ENCODE data around the gene SHISAL1. TPM values are rescaled to one million over a fixed set of nuclear protein-coding genes. Genes with fewer than 3 reads are reported as not detected.

Gene SHISAL1
- total and polyA plus RNA-seq, 4 donors: 0.12 to 0.74 (median 0.34) TPM

DNA sequence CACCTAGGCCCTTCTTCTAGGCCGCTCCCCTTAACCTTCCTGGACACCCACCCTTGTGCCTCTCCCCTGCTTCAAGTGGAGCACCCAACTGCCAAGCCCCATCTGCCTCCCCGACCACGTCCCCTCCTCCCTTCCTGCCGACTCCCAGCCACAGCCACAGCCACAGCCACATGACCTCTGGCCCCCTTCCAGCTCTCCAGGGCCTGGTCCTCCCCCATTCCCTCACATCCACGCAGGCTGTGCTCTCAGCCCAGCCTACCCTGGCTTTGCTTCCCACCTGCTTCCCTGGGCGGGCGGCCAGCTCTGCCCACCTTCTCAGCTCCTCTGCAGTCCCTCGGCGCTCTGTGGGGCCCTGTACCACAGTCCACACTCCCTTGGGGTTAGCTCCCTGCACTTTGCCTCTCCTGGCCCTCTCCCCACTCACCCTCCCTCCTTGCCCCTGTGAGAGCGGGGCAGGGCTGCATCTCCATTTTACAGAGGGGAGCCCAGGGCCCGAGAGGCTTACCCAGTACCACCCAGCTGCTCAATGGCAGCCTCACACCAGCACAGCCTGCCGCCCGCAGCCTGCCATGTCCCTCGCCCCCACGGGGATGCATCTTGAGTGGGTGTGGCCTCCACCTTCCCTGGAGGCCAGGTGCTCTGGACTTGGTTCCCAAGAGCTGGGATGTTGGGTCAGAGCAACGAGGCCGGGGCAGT lies 111.7 kb downstream of the SHISAL1 start:
- DNase-seq: no peak
- no peak overlapping the region for H3K9ac ChIP-seq (ENCODE audit: insufficient read depth in 1 of 2, low read length in 2 of 2)
- peaks cover 0 to 5% (median 0%) of the 10 kb centered on the region in 4 donors for H3K36me3 ChIP-seq (ENCODE audit: control insufficient read depth in 4 of 4, insufficient read depth in 4 of 4, low read length in 4 of 4)
- TF ChIP-seq, protein P1, sequence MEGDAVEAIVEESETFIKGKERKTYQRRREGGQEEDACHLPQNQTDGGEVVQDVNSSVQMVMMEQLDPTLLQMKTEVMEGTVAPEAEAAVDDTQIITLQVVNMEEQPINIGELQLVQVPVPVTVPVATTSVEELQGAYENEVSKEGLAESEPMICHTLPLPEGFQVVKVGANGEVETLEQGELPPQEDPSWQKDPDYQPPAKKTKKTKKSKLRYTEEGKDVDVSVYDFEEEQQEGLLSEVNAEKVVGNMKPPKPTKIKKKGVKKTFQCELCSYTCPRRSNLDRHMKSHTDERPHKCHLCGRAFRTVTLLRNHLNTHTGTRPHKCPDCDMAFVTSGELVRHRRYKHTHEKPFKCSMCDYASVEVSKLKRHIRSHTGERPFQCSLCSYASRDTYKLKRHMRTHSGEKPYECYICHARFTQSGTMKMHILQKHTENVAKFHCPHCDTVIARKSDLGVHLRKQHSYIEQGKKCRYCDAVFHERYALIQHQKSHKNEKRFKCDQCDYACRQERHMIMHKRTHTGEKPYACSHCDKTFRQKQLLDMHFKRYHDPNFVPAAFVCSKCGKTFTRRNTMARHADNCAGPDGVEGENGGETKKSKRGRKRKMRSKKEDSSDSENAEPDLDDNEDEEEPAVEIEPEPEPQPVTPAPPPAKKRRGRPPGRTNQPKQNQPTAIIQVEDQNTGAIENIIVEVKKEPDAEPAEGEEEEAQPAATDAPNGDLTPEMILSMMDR (IDR thresholded peaks at IDR 0.05; ENCODE audit: control extremely low read depth, extremely low read depth): no peak
- ATAC-seq (ENCODE audit: insufficient read depth, low FRiP score): no peak
- no peak overlapping the region for H3K27ac ChIP-seq (ENCODE audit: low read depth in 1 of 2, low read length in 1 of 2)
- 69 to 74% methylated on average over 17 of the region's 17 CpGs for WGBS, 2 donors
- no peak overlapping the region for H3K4me3 ChIP-seq
- no peaks in the 10 kb centered on the region for H3K9me3 ChIP-seq (ENCODE audit: control insufficient read depth in 4 of 4, insufficient read depth in 3 of 4, low read length in 3 of 4)
- peaks cover 0 to 4% (median 3%) of the 10 kb centered on the region in 3 donors for H3K27me3 ChIP-seq (ENCODE audit: control insufficient read depth in 3 of 3, insufficient read depth in 3 of 3, low read length in 2 of 3)
- peaks cover 0 to 12% (median 0%) of the 10 kb centered on the region in 5 donors for H3K4me1 ChIP-seq (ENCODE audit: control insufficient read depth in 5 of 5, insufficient read depth in 5 of 5, low read length in 5 of 5)

DNA sequence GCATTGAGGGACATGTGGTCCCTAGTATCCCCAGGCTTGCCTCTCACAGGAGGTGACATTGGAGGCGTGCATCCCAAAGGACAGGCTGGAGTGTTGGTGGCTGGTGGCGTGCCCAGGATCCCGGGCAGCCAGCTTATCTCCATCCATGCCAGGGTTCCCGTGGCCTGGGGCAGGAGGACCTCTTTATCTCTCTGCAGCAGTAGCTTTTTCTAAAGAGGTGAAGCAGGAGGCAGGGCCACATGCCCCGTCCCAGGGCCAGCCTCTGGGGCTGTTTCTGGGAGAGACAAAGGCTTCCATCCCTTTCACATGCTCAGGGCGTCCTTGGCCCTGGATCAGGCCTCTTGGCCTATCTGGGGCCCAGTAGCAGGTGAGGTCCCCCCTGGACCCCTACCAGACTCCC lies 112.3 kb downstream of the SHISAL1 start:
- 88 to 89% methylated on average over 6 of the region's 6 CpGs for WGBS, 2 donors
- TF ChIP-seq, protein P1 (IDR thresholded peaks at IDR 0.05; ENCODE audit: control extremely low read depth, extremely low read depth): no peak
- H3K36me3 ChIP-seq (ENCODE audit: control insufficient read depth in 4 of 4, insufficient read depth in 4 of 4, low read length in 4 of 4): peaks cover 0 to 5% (median 0%) of the 10 kb centered on the region in 4 donors
- no peak overlapping the region for H3K27ac ChIP-seq (ENCODE audit: low read depth in 1 of 2, low read length in 1 of 2)
- no peak overlapping the region for H3K4me3 ChIP-seq
- peaks cover 0 to 12% (median 0%) of the 10 kb centered on the region in 5 donors for H3K4me1 ChIP-seq (ENCODE audit: control insufficient read depth in 5 of 5, insufficient read depth in 5 of 5, low read length in 5 of 5)
- no peaks in the 10 kb centered on the region for H3K9me3 ChIP-seq (ENCODE audit: control insufficient read depth in 4 of 4, insufficient read depth in 3 of 4, low read length in 3 of 4)
- H3K27me3 ChIP-seq (ENCODE audit: control insufficient read depth in 3 of 3, insufficient read depth in 3 of 3, low read length in 2 of 3): peaks cover 0 to 4% (median 3%) of the 10 kb centered on the region in 3 donors
- ATAC-seq (ENCODE audit: insufficient read depth, low FRiP score) (no peak), DNase-seq (no peak)
- no peak overlapping the region for H3K9ac ChIP-seq (ENCODE audit: insufficient read depth in 1 of 2, low read length in 2 of 2)

DNA sequence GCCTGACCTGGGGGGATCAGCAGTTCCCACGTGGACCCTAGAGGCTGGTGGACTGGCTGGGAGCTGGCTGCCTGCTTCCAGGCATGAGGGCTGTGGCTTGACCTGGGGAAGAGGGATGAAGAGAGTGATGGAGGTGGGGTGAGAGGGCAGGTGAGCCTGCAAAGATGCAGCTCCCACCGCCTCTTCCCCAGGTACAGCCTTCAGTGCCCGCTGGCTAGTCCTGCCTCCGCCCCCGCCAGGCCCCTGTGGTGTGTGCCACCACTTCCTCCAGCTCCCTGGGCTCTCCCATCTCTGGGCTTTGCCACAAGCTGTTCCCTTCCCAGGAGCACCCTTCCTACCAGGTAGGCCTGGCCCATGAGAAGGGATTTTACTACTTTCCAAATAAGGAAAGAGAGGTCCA lies 112.9 kb downstream of the SHISAL1 start:
- H3K9me3 ChIP-seq (ENCODE audit: control insufficient read depth in 4 of 4, insufficient read depth in 3 of 4, low read length in 3 of 4): no peaks in the 10 kb centered on the region
- DNase-seq (no peak), ATAC-seq (ENCODE audit: insufficient read depth, low FRiP score) (no peak)
- H3K9ac ChIP-seq (ENCODE audit: insufficient read depth in 1 of 2, low read length in 2 of 2): no peak overlapping the region
- no peak overlapping the region for H3K4me3 ChIP-seq
- TF ChIP-seq, protein P1 (IDR thresholded peaks at IDR 0.05; ENCODE audit: control extremely low read depth, extremely low read depth): no peak
- peaks cover 0 to 4% (median 0%) of the 10 kb centered on the region in 3 donors for H3K27me3 ChIP-seq (ENCODE audit: control insufficient read depth in 3 of 3, insufficient read depth in 3 of 3, low read length in 2 of 3)
- H3K4me1 ChIP-seq (ENCODE audit: control insufficient read depth in 5 of 5, insufficient read depth in 5 of 5, low read length in 5 of 5): peaks cover 0 to 12% (median 0%) of the 10 kb centered on the region in 5 donors
- WGBS, 2 donors: 79 to 85% methylated on average over 5 of the region's 5 CpGs
- peaks cover 0 to 5% (median 0%) of the 10 kb centered on the region in 4 donors for H3K36me3 ChIP-seq (ENCODE audit: control insufficient read depth in 4 of 4, insufficient read depth in 4 of 4, low read length in 4 of 4)
- no peak overlapping the region for H3K27ac ChIP-seq (ENCODE audit: low read depth in 1 of 2, low read length in 1 of 2)
